Activated naive CD4-positive, alpha-beta T cell treated with anti-CD3 and anti-CD28 coated beads, Interleukin-2, amount 10 ng/mL, durations not matched to agents 5 hours and 36 hours (primary cell): ENCODE results near the gene DARS1. TPM values are rescaled to one million over a fixed set of nuclear protein-coding genes. Genes with fewer than 3 reads are reported as not detected.

Experiments
- total RNA-seq, 2 experiments: library from RNA; stranded (reverse); gene quantifications; one replicate each; pipeline ENCODE4 v1.2.3, GENCODE V29; 2021

DARS1 gene
- total RNA-seq = 100 to 1,000 TPM; 148 to 160 TPM

GRCh38 chr2:135985018-135985825 is at the start of gene DARS1:
DARS1 (minus strand) TSS chr2:135985626; CDS start chr2:135985468, 158 bp downstream.

GRCh38 chr2:135876066-135876711 is 109.2 kb downstream of the DARS1 start, which contains the start of gene MCM6:
MCM6 (minus strand) TSS chr2:135876443; CDS start chr2:135876365, 78 bp downstream.

Other genes starting within 250 kb of the DARS1 start
- gene UBXN4, start 243.8 kb downstream of the DARS1 start, total RNA-seq = 100 to 1,000 TPM; 112 to 113 TPM
- gene LCT, start 148.4 kb downstream of the DARS1 start, total RNA-seq = under 1 TPM in 1 of 2 experiments, not detected in 1; 0.13 TPM
- gene MCM6, start 109.2 kb downstream of the DARS1 start, total RNA-seq = 10 to 100 TPM; 86.4 to 89.8 TPM
- 100 to 1,000 TPM; 259 to 270 TPM for gene CXCR4, start 132.5 kb upstream of the DARS1 start, total RNA-seq